Medulla oblongata (tissue), 1 donor: Measurements from ENCODE around the gene TTC9.
"Not testable (repeated sequence)": the region's sequence is repeated elsewhere in the genome, so short reads cannot be mapped to it uniquely, and the experiment has no call there.

Experiments used
- DNase-seq: peaks from one replicate; pipeline ENCODE4 v3.0.0-alpha.2; 2015; ENCODE audit errors: extremely low spot score

Gene TTC9

GRCh38 chr14:70677341-70677740 is 35.6 kb downstream of the TTC9 start:
- DNase-seq = no peak

- no peak for DNase-seq
Measured at GRCh38 chr14:70680748-70681147, 39.0 kb downstream of the TTC9 start.

GRCh38 chr14:70683983-70684382 is 42.3 kb downstream of the TTC9 start:
- DNase-seq = no peak

GRCh38 chr14:70685474-70686197 is 43.9 kb downstream of the TTC9 start:
- no peak for DNase-seq

- peak; percentile 76 for DNase-seq
Measured at GRCh38 chr14:70692210-70692609, 50.5 kb downstream of the TTC9 start.

GRCh38 chr14:70696026-70696425 is 54.3 kb downstream of the TTC9 start:
- DNase-seq = no peak

- no peak for DNase-seq
Measured at GRCh38 chr14:70697701-70698100, 56.0 kb downstream of the TTC9 start.

GRCh38 chr14:70698288-70698687 is 56.6 kb downstream of the TTC9 start:
- DNase-seq = no peak

- no peak for DNase-seq
Measured at GRCh38 chr14:70699646-70700045, 57.9 kb downstream of the TTC9 start.

GRCh38 chr14:70700955-70701585 is 59.4 kb downstream of the TTC9 start:
- DNase-seq = no peak

- no peak for DNase-seq
Measured at GRCh38 chr14:70701610-70702009, 59.9 kb downstream of the TTC9 start.

GRCh38 chr14:70702161-70702560 is 60.4 kb downstream of the TTC9 start:
- peak; percentile 20 for DNase-seq

GRCh38 chr14:70703621-70704168 is 62.0 kb downstream of the TTC9 start:
- not testable (repeated sequence) for DNase-seq

GRCh38 chr14:70704960-70705359 is 63.2 kb downstream of the TTC9 start:
- DNase-seq = no peak

GRCh38 chr14:70706177-70706576 is 64.5 kb downstream of the TTC9 start:
- no peak for DNase-seq

GRCh38 chr14:70707138-70708038 is 65.7 kb downstream of the TTC9 start:
- DNase-seq = no peak

GRCh38 chr14:70708717-70709570 is 67.2 kb downstream of the TTC9 start:
- DNase-seq = no peak

GRCh38 chr14:70709726-70710382 is 68.1 kb downstream of the TTC9 start:
- DNase-seq = no peak

GRCh38 chr14:70711451-70711850 is 69.7 kb downstream of the TTC9 start:
- DNase-seq = no peak

- no peak for DNase-seq
Measured at GRCh38 chr14:70713096-70713495, 71.4 kb downstream of the TTC9 start.

- no peak for DNase-seq
Measured at GRCh38 chr14:70713511-70713916, 71.8 kb downstream of the TTC9 start.
